T1000 (cell line): ENCODE data around the gene CLASP1.
"Not testable (repeated sequence)": the region's sequence is repeated elsewhere in the genome, so short reads cannot be mapped to it uniquely, and the experiment has no call there.

Experiments
- DNase-seq: peaks from one replicate; lab custom pipeline; 2025; ENCODE audit warnings: mixed read lengths; lab: John Stamatoyannopoulos, UW

CLASP1 gene

DNA sequence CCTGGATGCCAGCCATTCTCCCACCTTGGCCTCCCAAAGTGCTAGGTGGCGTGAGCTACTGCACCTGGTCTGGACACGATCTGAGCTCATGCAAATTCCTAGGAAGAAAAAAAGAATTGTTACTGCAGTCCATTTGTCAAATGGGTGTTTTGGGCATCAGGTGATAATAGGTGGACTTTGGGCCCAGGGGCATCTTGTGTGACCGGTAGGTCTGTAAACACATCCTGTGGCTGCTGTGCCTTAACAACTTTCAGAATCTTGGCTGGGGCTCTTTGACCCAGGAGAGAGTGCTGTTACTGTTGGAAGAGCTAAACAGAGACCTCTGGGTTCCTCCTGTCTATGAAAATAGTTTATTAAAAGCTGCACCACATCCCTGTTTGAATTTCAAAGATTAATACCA is 329.3 kb downstream of the CLASP1 start:
- no peak for DNase-seq

DNA sequence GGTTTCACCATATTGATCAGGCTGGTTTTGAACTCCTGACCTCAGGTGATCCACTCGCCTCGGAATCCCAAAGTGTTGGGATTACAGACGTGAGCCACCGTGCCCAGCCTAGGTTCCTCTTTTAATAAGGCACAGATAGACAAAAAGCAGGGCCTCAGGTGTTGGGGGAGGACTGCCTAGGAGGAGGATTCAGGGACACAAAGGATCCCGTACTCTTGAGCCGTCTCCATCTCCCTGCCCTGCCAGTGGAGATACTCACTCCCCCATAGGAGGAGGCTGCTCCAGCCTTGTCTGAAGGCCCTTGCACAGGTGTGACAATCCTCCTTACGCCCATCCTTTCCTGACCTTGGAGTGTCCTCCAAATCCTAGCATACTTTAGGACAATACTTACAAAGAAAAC is 332.3 kb downstream of the CLASP1 start:
- no peak for DNase-seq

DNA sequence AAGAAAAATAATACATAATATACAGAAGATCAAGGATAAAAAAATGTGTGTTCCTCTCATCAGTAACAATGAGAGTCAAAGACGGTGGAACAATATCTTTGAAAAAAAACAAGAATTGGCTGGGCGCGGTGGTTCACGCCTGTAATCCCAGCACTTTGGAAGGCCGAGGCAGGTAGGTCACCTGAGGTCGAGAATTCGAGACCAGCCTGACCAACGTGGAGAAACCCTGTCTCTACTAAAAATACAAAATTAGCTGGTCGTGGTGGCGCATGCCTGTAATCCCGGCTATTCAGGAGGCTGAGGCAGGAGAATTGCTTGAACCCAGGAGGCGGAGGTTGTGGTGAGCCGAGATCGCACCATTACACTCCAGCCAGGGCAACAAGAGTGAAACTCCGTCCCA is 335.6 kb downstream of the CLASP1 start:
- not testable (repeated sequence) for DNase-seq

DNA sequence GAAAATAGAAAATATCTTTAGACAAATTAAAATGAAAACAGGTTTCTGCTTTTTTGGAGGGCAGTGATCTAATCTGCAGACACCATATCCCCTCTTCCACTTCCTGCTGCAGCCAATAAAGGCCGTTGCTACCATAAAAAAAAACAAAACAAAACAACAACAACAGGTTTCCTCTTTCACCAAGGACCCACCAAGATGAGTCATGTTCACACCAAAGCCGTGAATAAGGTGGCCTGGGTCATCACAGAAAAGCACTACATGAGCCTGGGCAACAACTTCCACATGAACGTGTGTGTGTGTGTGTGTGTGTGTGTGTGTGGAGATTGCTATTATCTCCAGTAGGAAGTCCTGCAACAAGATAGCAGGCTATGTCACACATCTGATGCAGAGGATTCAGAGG is 339.5 kb downstream of the CLASP1 start:
- DNase-seq = no peak

DNA sequence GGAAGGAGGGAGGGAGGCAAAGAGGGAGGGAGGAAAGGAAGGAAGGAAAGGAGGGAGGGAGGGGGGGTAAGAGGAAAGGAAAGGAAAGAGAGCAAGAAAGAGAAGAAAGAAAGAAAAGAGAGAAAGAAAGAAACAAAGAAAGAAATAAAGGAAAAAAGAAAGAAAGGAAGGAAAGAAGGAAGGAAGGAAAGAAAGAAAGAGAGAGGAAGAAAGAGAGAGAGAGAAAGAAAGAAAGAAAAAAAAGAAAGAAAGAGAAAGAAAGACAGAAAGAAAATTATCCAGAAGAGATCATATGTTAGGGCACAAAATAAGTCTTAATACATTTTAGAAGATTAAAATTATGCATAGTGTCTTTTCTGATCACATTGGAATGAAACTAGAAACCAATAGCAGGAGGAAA is 339.9 kb downstream of the CLASP1 start:
- no peak for DNase-seq

DNA sequence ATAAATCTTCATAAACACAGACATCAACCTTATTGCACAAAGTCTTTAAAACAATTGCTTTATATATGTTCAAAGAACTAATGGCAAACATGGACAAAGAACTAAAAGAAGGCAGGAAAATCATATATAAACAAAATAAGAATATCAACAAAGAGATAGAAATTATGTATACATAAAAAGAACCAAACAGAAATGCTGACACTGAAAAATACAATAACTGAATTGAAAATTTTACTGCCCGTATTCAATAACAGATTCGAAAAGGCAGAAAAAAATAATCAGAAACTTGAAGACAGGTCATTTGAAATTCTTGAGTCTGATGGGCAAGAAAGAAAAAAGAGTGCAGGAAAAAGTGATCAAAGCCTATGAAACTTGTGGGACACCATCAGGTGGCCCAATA is 342.2 kb downstream of the CLASP1 start:
- no peak for DNase-seq

DNA sequence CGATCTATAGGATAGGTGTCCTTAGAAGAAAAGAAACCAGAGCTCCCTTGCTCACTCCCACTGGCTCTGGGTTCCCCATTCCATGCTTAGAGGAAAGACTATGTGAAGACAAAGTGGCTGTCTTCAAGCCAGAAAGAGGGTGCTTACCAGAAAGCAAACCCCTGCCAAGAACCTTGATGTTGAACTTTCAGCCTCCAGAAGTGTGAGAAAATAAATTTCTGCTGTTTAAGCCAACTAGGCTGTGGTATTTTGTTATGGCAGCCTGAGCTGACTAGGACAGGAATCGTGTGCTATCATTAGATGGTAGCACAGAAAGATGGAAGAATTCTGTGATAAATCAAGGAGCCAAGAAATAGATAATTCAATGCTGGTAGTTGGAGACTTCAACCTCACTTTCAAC is 344.3 kb downstream of the CLASP1 start:
- DNase-seq = no peak

DNA sequence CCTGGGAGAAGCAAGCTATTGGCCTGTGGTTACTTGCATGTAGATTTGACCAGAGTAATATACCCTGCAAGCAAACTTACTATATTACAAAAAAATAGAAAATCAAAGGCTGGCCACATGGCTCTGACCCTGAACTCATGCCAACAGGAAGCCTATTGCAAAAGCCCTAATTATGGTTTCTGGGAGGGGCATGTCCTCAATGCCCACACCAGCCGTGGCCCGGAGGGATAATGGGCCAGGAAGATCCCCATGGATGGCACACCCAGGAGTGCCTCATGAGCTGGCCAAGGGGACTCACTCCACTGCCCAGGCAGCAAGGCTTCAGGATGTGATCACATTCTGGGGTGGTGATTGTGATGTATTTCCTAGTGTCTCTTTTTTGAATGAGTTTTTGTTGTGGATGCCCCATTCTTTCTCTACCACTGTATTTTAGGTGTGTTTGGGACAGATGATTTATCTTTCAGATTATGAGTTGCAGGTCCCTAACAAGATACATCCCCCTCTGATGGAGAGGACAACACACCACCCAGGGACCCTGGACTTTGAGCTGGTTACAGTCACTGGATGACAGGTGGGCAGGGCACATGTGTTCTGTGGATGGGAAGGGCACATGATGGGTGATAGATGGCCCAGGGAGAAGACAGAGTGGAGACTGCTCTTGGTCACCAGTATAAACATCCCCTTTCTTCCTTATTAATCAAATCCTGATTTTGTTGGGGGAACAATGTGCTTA is 345.6 kb downstream of the CLASP1 start:
- no peak for DNase-seq

DNA sequence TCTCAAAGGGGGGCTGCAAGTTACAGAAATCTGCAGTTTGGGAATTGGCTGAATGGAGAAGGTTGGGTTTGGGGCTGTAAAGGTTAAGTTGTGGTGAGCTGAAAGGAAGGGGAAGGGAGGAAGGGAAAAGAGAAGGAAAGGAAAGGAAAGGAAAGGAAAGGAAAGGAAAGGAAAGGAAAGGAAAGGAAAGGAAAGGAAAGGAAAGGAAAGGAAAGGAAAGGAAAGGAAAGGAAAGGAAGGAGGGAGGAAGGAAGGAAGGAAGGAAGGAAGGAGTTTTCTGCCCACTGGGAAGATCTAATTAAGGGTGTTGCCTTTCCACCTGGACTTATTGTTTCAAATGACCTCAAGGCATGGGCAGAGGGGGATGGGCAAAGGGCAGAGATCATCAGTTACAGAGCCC is 348.1 kb downstream of the CLASP1 start:
- not testable (repeated sequence) for DNase-seq

DNA sequence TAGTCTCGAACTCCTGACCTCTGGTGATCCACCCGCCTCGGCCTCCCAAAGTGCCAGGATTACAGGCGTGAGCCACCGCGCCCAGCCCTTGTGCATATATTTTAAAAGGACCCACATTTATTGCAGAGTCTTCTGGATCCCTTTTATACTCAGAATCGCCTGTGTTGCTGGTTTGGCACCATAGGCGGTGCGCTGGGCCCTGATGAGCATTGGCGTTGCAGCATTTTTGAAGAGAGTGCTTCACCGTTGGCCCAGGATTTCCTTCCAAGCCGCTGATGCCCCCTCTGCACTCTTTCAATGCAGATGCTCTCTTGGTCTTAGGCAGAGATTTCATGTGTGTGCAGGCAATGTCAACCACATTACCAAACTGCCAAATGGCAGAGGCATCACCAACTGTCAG is 350.8 kb downstream of the CLASP1 start:
- no peak for DNase-seq

DNA sequence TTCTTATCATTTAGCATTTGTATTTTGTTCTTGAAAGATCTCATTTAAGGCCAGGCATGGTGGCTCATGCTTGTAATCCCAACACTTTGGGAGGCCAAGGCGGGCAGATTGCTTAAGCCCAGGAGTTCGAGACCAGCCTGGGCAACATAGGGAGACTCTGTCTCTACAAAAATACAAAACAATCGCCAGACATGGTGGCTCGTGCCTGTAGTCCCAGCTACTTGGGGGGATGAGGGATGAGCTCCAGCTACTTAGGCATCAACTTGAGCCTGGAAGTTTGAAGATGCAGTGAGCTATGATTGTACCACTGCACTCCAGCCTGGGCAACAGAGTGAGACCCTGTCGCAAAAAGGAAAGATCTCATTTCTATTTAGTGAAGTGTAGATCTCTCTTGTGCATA is 351.4 kb downstream of the CLASP1 start:
- not testable (repeated sequence) for DNase-seq

DNA sequence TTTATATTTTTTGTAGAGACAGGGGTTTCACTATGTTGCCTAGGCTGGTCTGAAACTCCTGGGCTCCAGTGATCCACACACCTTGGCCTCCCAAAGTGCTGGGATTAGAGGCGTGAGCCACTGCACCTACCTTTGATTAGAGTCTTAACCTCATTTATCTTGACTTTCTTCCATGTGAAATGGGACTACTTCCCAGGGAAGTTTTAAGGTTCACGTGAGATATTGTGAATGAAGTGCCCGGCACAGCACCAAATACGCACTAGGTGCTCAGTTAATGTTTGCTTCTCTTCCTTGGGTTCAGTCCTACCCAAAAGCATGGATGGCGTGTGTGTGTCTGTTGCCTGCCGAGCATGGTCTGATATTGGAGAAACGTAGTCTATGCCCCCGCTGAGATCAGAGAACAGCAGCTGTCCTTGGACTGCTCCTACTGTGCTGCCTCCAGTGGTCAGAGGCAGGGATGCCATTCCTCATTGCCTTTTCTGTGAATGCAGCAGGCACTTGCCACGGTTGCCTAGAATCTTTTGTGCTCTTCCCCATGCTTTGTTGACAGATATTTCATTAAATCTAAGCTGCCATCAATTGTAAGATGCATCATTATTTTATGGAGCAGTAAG is 351.9 kb downstream of the CLASP1 start:
- no peak for DNase-seq

DNA sequence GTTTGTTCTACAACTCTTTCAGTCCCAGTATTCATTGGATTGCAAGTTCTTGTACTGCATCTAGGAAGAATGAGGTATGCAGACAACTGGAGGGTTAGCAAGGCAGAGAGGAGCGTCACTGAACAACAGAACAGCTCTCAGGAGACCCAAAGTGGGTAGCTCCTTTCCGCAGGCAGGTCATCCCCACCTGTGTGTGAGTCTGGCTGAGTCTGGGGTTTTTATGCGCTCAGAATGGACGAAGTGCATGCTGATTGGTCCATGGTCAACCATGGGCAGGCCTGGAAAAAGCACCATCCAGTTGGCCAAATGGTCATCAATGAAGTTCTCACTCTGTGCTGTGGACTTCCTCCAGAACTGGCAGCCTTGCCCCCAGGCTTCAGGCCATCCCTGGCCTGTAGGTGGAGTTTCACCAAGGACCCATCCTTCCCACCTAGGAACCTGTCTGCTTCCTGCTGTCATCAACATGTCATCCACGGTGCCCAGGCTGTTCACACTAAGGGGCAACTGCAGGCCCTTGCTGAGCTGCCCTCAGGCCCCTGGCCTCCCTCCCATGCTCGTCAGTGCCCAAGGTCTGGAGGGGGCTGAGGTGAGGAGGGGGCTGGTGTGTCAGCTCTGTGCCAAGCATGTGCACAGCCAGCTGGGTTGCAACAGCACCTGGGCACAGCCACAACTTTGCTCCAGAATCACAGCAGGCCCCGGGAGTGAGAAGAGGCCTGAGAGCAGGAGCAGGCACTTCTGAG is 353.2 kb downstream of the CLASP1 start:
- DNase-seq = no peak

DNA sequence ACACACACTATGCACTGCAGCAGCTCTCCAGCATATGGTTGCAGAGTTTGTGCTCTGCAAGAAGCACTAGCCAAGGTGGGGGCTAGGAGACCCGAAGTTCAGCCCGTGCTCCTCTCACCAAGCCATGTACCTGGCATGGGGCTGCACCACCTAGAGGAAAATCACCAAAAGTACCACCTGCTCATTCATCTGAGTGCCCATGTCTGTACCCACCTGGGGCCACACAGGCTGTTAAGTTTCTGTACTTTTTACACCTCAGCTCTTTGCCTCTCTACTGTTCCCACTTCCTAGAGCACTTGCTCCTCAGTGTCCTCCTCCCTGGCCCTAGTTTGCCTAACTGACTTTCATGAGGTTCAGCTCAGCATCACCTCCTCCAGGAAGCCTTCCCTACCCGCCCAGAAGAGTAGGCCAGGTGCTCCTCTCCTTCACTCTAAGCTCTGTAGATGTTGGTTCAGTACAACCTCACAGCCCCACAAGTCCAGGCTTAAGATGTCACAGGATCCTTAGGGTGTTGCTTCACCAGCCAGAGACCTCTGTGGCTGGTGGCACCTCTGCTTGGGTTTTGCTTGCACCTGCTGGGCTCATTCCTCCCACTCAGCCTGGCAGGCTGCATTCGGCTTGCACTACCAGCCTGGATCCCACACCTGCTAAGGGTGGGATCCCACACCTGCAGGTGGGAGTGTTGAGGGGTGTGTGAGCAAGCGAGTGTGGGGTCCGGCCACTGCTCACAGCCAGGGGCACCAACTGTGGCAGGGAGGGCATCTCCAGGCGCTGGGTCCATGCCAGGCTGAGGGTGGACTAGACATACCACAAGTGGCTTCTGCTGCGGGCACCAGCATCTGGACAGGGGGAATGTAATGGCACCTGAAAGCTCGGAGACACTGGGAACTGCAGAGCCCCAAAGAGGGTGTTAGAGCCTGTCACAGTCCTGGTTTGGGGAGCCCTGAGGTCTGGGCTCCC is 354.1 kb downstream of the CLASP1 start:
- no peak for DNase-seq

DNA sequence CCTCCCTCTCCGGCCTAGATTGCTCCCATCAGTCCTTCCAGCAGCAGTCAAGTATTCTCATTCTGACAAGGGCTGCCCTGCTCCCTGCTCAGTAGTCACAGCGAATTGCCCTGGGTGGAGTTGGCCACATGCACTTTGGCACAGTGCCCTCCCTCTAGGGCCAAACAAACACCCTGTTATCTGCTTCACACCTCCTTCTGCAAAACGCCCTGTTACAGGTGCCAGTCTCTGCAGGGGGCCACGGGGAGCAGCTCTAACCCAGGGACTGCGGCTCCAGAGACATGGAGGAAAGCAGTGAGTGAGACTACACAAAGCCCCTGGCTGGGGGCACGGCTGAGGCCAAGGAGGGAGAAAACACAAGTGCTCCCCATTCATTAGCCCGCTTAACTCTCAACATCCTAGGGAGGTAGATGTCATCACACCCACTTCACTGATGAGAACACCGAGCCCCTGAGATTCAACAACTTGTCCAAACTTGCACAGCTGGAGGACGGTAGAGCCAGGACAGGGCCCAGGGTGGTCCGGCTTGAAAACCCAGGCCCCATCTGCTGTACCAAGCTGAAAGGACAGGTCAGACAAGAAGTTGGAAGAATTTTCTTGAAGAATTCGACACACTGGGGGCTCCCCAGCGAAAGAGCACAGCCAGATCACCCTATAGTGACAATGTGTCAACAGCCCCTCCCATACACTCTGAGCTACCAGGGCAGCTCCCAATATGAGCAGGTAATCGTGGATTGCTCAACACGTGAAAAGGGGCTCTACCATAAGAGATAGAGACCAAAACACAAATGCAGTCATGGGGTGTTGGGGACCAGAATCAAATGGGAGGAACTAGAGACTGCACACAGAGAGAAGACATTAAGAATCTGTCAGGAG is 355.6 kb downstream of the CLASP1 start:
- no peak for DNase-seq

DNA sequence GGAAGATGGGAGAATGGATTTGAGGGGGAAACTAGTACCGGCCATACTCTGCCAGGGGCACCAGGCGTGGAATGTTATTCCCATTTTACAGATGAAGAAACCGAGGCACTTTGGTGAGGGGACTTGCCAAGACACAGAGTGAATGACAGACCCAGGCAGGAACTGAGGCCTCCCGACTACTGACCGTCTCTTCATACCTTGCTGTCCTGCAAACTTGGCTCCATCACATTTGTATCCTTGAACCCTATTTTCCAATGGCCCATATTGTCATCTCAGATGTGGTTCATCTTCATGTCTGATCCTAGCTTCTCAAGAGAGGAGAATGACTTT is 358.0 kb downstream of the CLASP1 start:
- DNase-seq = no peak

DNA sequence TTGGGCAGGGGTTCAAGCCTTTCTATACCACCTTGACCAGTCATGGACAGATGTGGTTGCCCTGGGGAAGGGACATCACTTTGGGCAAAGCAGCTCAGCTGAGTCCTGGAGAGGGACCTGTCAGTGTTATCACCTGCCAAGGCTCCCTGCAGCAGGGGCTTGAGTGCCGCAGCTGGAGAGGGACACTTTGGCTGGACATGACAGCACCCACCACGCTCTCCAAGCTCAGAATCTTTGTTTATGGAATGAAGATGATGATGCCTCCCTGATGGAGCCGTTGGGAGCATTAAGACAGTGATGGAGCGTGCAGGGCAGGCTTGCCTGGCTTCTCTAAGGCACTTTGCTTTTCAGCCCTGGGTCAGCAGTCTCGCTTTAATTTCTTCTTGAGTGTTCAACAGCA is 360.0 kb downstream of the CLASP1 start:
- DNase-seq = no peak

DNA sequence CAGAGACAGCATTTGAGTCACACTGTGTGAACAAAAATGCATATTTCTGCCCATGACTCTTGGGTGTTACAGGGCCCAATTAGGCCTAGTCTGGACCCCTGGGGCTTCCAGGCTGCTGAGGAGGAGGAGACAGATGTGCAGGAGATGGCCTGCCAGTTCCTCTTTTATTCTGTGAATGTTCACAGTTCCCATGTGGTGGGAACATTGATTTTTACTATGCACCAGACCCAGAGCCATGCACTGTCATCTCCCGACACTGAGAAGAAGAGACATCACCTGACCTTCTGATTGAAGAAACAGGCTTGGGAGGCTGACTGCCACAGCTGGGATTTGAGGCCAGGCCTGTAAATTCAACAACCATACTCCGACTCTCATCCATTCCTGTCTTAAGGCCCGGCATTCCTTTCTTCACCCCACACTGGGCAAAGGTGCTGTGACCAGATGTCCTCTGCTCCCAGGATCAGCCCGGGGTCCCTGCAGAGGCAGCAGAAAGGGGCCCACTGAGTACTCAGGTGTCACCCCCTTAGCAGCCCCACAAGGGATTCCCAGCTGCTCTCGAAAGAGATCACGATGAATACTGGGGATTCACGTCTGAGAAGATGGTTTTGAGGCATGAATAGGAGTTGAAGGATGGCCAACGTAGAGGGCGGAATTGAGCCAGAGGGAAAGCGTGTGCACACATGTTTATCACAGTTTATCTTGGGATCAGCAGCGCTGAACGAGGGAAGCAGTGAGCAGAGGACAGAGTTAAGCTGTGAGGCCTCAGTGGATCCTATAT is 360.6 kb downstream of the CLASP1 start:
- DNase-seq = no peak

DNA sequence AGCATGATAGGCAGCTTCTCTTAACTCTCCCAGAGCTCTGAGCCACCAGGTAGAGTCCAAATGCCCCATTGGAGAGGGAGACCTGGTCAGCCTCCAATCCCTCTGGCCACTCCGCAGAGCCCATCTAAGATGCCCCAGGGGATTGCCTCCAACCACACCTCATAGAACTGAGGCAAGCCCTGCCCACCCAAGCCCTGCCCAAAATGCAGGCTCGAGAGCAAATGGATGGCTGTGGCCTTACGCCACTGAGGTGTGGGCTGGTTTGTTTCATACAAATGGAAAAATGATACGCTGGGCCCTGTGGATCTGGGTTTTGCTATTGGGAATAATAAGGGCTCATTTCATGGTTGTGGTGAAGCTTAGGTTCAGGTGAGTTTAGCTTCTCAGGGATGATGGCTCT is 361.3 kb downstream of the CLASP1 start:
- DNase-seq = no peak
